SU-DHL-6 (cell line): Measurements from ENCODE around the gene RPS19.

Experiments used
- EZH2phosphoT487 ChIP-seq: fragments of 200-600 bp; sonication (generic), shearing (Covaris generic); conservative IDR thresholded peaks from 2 replicates; pipeline ENCODE4 v1.6.1; 2018; ENCODE audit warnings: mild to moderate bottlenecking, antibody characterized with exemption, low read length, moderate library complexity, mixed read lengths
- TF ChIP-seq, protein P1 (sequence below): fragments of 200-600 bp; sonication (generic); IDR thresholded peaks from one replicate; pipeline ENCODE4 v1.5.1; 2017; ENCODE audit warnings: antibody characterized with exemption, mild to moderate bottlenecking, low read length, moderate library complexity; ENCODE audit not compliant: insufficient read depth, poor library complexity, severe bottlenecking

DNA sequence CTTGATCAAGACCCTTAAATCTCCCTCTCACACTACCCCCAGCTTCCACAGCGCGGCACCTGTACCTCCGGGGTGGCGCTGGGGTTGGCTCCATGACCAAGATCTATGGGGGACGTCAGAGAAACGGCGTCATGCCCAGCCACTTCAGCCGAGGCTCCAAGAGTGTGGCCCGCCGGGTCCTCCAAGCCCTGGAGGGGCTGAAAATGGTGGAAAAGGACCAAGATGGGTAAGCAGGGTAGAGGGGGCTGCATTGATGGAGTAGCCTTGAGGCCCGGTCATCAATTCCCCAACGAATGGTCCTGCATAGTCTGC lies 8.9 kb downstream of the RPS19 start:
- TF ChIP-seq, protein P1, sequence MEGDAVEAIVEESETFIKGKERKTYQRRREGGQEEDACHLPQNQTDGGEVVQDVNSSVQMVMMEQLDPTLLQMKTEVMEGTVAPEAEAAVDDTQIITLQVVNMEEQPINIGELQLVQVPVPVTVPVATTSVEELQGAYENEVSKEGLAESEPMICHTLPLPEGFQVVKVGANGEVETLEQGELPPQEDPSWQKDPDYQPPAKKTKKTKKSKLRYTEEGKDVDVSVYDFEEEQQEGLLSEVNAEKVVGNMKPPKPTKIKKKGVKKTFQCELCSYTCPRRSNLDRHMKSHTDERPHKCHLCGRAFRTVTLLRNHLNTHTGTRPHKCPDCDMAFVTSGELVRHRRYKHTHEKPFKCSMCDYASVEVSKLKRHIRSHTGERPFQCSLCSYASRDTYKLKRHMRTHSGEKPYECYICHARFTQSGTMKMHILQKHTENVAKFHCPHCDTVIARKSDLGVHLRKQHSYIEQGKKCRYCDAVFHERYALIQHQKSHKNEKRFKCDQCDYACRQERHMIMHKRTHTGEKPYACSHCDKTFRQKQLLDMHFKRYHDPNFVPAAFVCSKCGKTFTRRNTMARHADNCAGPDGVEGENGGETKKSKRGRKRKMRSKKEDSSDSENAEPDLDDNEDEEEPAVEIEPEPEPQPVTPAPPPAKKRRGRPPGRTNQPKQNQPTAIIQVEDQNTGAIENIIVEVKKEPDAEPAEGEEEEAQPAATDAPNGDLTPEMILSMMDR: no peak
- TF ChIP-seq EZH2phosphoT487: no peak
